Myometrial cell (primary cell): ENCODE results near the gene CACYBP. TPM values are rescaled to one million over a fixed set of nuclear protein-coding genes. Genes with fewer than 3 reads are reported as not detected.

ENCODE experiments used
- total RNA-seq: library from RNA; depleted of rRNA; stranded (reverse); fragments of >200 nt; gene quantifications from 2 replicates; pipeline ENCODE4 v1.2.3, GENCODE V29; 2015

The CACYBP gene
- total RNA-seq, result 153 and 158 TPM in 2 replicates

GRCh38 chr1:174999936-175000696, at the start of gene CACYBP:
Gene CACYBP, plus strand, starts transcription at chr1:174999947. Its CDS starts 234 bp downstream, at chr1:175000181.

GRCh38 chr1:175023043-175023921, 23.5 kb downstream of the CACYBP start, which contains the start of gene MRPS14:
Gene MRPS14, minus strand, starts transcription at chr1:175023425. Its CDS starts 17 bp downstream, at chr1:175023408.

Other genes starting within 250 kb of the CACYBP start
- gene MRPS14, start 23.5 kb downstream of the CACYBP start, total RNA-seq, result 15.3 and 16.7 TPM in 2 replicates
- not detected in 2 replicates for gene TNN, start 67.9 kb downstream of the CACYBP start, total RNA-seq
- gene KIAA0040, start 192.8 kb downstream of the CACYBP start, total RNA-seq, result under 0.01 TPM in 1 of 2 replicates, not detected in the other